Fibroblast of skin of left quadriceps (primary cell): Measurements from ENCODE around the gene CIC.
"Not testable (repeated sequence)": the region's sequence is repeated elsewhere in the genome, so short reads cannot be mapped to it uniquely, and the experiment has no call there.

Source experiments
- DNase-seq, 2 experiments: peaks; one replicate each; pipeline ENCODE4 v3.0.0-alpha.2; 2013; ENCODE audit warnings: low read depth in 2 of 2

The CIC gene

DNA sequence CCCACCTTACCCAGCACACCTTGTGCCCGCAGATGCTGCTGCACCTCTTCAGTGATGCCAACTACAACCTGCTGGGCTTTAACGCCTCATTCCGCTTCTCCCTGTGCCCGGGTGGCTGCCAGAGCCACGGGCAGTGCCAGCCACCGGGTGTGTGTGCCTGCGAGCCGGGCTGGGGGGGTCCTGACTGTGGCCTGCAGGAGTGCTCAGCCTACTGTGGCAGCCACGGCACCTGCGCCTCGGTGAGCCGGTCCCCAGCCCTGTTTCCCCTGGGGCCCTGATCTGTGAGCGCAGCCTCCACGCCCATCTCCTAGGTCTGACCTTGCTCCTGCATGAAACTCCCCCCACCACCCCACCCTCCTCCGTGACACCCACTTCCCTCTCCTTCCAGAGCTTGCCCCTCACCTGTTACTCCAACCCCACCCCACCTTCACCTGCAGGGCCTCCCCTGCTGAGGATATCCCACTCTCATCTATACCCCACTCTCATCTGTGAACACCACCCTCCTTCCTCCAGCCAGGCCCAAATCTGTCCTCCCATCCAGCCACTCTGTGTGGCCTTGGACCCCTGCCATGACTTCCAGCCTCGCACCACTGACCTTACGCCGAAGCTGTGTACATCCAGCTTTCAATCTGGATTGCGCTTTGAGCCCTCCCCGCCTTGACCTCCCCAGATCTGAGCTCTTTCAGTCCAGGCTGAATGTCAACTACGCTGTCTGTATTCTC lies 65.1 kb downstream of the CIC start:
- DNase-seq = no peak

DNA sequence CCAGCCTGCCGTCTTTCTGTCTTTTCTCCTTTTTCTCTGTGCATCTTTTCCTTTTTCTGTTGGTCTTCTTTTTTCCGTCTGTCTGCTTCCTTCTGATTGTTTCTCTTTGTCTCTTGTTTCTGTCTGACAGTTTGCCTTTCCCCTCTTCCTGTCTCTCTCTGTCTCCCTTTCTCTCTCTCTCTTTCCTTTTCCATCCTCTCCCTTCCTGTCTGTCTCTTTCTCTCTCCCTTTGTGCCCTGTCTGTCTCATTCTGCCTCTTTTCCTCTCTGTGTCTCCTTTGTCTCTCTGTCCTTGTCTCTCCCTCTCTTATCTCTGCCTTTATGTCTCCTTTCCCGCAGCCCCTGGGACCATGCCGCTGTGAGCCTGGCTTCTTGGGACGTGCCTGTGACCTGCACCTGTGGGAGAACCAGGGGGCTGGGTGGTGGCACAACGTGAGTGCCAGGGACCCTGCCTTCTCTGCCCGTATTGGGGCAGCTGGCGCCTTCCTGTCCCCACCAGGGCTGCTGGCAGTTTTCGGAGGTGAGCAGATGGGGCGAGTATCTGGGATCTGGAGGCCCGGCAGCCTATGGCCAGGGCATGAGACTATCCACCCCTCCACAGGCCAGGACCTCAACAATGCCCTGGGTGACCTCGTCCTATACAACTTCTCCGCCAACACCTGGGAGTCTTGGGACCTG lies 65.8 kb downstream of the CIC start:
- no peak for DNase-seq

DNA sequence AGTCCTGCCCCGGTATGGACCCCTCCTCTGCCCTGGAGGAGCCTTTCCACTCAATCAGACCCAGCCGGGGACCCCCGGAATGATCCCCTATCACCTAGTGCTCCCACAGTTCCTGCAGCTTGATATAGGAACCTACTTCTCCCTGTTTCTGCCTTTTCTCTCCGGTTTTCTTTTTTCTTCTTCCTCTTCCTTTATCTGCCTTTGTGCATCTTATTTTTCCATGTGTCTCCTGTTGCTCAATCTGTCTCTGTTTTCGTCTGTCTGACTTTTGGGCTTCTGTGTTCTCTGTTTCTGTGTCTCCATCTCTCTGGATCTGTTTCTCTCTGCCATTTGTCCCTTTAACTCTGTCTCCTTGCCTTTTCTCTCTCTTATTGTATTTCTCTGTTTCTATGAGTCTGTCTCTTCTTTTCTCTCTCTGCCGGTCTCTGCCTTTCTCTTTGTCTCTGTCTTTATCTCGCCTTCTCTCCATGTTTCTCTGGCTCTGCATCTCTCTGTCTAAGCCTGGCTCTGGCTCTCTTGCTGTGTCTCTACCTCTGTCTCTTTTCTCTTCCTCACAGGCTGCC lies 66.4 kb downstream of the CIC start:
- no peak for DNase-seq

DNA sequence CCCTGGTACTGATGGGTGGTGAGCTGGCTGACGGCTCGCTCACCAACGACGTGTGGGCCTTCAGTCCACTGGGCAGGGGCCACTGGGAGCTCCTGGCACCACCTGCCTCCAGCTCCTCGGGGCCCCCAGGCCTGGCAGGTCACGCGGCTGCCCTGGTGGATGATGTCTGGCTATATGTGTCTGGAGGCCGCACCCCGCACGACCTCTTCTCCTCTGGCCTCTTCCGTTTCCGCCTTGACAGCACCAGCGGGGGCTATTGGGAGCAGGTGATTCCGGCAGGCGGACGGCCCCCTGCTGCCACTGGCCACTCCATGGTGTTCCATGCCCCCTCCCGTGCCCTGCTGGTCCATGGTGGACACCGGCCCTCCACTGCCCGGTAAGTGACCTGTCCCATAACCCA lies 66.9 kb downstream of the CIC start:
- DNase-seq = no peak

DNA sequence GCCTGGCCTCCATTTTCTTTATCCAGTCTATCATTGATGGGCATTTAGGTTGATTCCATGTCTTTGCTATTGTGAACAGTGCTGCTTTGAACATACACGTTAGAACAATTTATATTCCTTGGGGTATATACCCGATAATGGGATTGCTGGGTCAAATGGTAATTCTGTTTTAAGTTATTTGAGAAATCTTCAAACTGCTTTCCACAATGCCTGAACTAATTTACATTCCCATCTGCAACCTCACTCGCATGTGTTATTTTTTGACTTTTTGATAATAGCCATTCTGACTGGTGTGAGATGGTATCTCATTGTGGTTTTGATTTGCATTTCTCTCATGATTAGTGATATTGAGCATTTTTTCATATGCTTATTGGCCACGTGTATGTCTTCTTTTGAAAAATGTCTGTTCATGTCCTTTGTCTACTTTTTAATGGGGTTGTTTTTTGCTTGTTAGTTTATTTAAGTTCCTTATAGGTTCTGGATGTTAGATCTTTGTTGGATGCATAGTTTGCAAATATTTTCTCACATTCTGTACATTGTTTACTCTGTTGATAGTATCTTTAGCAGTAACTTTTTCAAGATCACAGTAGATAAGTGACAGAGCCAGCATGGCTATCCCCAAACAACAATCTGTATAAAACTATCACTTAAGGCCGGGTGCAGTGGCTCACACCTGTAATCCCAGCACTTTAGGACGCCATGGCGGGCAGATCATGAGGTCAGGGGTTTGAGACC lies 70.2 kb downstream of the CIC start:
- DNase-seq = not testable (repeated sequence)

DNA sequence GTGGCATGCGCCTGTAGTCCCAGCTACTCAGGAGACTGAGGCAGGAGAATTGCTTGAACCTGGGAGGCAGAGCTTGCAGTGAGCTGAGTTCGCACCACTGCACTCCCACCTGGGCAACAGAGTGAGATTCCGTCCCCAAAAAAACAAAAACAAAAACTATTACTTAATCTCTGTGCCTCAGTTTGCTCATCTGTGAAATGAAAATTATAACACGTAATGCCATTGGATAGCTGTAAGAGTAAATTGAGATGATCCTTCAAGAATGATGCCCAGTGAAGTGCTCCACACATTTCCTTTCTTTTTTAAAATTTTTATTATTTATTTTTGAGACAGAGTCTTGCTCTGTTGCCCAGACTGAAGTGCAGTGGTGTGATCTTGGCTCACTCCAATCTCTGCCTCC lies 70.9 kb downstream of the CIC start:
- not testable (repeated sequence) for DNase-seq

DNA sequence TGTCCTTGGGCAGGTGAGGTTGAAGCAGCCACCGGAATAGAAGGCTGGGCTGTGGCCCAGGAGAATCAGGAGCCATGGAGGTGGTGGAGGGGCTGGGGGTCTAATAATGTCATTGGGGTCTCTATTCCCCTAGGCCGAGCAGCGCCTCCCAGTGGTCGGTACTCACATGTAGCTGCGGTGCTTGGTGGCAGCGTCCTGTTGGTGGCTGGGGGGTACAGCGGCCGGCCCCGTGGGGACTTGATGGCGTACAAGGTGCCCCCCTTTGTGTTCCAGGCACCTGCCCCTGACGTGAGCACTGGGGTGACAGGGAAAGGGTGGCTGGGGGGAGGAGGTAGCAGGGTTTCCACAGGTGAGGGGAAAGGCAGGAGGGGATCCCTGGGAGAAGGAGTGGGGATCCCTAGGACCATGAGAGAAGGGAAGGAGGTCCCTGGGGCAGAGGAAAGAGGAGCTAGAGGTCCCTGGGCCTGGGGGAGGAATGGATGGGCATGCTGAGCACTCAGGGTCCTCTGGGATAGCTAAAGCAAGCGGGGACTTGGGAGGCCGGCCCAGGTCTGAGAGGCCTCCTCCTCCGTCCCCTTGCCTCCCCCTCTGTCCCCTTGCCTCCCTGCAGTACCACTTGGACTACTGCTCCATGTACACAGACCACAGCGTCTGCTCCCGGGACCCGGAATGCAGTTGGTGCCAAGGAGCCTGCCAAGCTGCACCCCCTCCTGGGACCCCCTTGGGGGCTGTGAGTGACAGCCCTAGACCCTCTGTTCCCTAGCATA lies 74.5 kb downstream of the CIC start:
- DNase-seq = no peak

DNA sequence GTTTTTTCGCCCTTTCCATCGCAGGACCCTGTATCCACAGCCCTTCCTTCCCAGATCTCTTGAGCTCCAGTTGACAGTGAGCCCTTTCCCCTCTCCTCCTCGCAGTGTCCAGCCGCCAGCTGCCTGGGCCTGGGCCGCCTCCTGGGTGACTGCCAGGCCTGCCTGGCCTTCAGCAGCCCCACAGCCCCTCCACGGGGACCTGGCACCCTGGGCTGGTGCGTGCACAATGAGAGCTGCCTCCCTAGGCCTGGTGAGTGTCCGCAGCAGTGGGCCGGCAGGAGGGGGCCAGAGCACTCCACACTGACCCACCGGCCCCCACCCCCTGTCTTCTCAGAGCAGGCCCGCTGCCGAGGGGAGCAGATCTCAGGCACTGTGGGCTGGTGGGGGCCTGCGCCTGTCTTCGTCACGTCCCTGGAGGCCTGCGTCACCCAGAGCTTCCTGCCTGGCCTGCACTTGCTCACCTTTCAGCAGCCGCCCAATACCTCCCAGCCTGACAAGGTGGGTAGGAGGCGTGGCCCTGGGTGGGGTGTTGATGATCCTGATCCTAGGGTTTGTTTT lies 75.4 kb downstream of the CIC start:
- no peak for DNase-seq
